Thoracic aorta (tissue), 2 donors: ENCODE results near the gene MEGF8. TPM values are rescaled to one million over a fixed set of nuclear protein-coding genes. Genes with fewer than 3 reads are reported as not detected.
"Not testable (repeated sequence)": the region's sequence is repeated elsewhere in the genome, so short reads cannot be mapped to it uniquely, and the experiment has no call there.

ENCODE experiments used
- ATAC-seq: fragments of 150-250 bp; one replicate; pipeline ENCODE4 v1.8.0; 2017; ENCODE audit warnings: low read depth; ENCODE audit not compliant: insufficient number of reproducible peaks, low FRiP score
- DNase-seq: peaks from one replicate; pipeline ENCODE4 v3.0.0-alpha.2; 2020; ENCODE audit warnings: low spot score
- H3K27ac ChIP-seq, 2 donors: fragments of 200-600 bp; sonication (generic); 1 replicate in 1 of 2; 2 replicates in 1 of 2; pipeline ENCODE4 v1.5.1; 2016; ENCODE audit warnings: mild to moderate bottlenecking in 2 of 2, moderate library complexity in 2 of 2
- H3K27me3 ChIP-seq: fragments of 200-600 bp; sonication (generic); replicated peaks from 2 replicates; pipeline ENCODE4 v1.6.0; 2016; ENCODE audit warnings: mild to moderate bottlenecking; ENCODE audit not compliant: insufficient read depth
- H3K36me3 ChIP-seq: fragments of 200-600 bp; sonication (generic); one replicate; pipeline ENCODE4 v1.5.1; 2016
- H3K4me1 ChIP-seq, 2 donors: fragments of 200-600 bp; sonication (generic); 1 replicate in 1 of 2; 2 replicates in 1 of 2; pipeline versions ENCODE4 v1.5.1 to v1.6.0; 2016; ENCODE audit warnings: low read depth in 2 of 2, mild to moderate bottlenecking in 1 of 2; ENCODE audit not compliant: control insufficient read depth in 1 of 2
- H3K4me3 ChIP-seq: fragments of 200-600 bp; sonication (generic); 2 replicates; pipeline ENCODE4 v1.5.1; 2016; ENCODE audit warnings: mild to moderate bottlenecking
- H3K9me3 ChIP-seq: fragments of 200-600 bp; sonication (generic); 2 replicates; pipeline ENCODE4 v1.5.1; 2016
- total RNA-seq, 2 donors: library from RNA; depleted of rRNA; stranded (reverse); fragments of >200 nt; gene quantifications; one replicate each; pipeline versions ENCODE4 v1.1.0 to v1.2.3, GENCODE V29; 2016
- TF ChIP-seq, protein P1 (sequence below): fragments of 200-600 bp; sonication (generic); IDR thresholded peaks from one replicate; pipeline ENCODE4 v1.5.1; 2019; ENCODE audit warnings: antibody characterized with exemption

MEGF8 gene
- total RNA-seq, 2 donors from 2014 or later: 19.5 to 24.4 TPM

DNA sequence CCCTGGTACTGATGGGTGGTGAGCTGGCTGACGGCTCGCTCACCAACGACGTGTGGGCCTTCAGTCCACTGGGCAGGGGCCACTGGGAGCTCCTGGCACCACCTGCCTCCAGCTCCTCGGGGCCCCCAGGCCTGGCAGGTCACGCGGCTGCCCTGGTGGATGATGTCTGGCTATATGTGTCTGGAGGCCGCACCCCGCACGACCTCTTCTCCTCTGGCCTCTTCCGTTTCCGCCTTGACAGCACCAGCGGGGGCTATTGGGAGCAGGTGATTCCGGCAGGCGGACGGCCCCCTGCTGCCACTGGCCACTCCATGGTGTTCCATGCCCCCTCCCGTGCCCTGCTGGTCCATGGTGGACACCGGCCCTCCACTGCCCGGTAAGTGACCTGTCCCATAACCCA, 10.5 kb downstream of the MEGF8 start:
- no peaks in the 10 kb centered on the region for H3K4me1 ChIP-seq
- no peak overlapping the region for H3K27ac ChIP-seq
- no peaks in the 10 kb centered on the region for H3K27me3 ChIP-seq
- DNase-seq: no peak
- H3K9me3 ChIP-seq: no peaks in the 10 kb centered on the region
- no peak overlapping the region for H3K4me3 ChIP-seq
- TF ChIP-seq, protein P1, sequence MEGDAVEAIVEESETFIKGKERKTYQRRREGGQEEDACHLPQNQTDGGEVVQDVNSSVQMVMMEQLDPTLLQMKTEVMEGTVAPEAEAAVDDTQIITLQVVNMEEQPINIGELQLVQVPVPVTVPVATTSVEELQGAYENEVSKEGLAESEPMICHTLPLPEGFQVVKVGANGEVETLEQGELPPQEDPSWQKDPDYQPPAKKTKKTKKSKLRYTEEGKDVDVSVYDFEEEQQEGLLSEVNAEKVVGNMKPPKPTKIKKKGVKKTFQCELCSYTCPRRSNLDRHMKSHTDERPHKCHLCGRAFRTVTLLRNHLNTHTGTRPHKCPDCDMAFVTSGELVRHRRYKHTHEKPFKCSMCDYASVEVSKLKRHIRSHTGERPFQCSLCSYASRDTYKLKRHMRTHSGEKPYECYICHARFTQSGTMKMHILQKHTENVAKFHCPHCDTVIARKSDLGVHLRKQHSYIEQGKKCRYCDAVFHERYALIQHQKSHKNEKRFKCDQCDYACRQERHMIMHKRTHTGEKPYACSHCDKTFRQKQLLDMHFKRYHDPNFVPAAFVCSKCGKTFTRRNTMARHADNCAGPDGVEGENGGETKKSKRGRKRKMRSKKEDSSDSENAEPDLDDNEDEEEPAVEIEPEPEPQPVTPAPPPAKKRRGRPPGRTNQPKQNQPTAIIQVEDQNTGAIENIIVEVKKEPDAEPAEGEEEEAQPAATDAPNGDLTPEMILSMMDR: no peak
- H3K36me3 ChIP-seq: peaks cover 13% of the 10 kb centered on the region
- ATAC-seq: no peak

DNA sequence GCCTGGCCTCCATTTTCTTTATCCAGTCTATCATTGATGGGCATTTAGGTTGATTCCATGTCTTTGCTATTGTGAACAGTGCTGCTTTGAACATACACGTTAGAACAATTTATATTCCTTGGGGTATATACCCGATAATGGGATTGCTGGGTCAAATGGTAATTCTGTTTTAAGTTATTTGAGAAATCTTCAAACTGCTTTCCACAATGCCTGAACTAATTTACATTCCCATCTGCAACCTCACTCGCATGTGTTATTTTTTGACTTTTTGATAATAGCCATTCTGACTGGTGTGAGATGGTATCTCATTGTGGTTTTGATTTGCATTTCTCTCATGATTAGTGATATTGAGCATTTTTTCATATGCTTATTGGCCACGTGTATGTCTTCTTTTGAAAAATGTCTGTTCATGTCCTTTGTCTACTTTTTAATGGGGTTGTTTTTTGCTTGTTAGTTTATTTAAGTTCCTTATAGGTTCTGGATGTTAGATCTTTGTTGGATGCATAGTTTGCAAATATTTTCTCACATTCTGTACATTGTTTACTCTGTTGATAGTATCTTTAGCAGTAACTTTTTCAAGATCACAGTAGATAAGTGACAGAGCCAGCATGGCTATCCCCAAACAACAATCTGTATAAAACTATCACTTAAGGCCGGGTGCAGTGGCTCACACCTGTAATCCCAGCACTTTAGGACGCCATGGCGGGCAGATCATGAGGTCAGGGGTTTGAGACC, 13.9 kb downstream of the MEGF8 start:
- H3K9me3 ChIP-seq, H3K4me1 ChIP-seq, H3K4me3 ChIP-seq, H3K27me3 ChIP-seq, H3K27ac ChIP-seq, DNase-seq, ATAC-seq: not testable (repeated sequence)
- H3K36me3 ChIP-seq: peaks cover 20% of the 10 kb centered on the region

DNA sequence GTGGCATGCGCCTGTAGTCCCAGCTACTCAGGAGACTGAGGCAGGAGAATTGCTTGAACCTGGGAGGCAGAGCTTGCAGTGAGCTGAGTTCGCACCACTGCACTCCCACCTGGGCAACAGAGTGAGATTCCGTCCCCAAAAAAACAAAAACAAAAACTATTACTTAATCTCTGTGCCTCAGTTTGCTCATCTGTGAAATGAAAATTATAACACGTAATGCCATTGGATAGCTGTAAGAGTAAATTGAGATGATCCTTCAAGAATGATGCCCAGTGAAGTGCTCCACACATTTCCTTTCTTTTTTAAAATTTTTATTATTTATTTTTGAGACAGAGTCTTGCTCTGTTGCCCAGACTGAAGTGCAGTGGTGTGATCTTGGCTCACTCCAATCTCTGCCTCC, 14.5 kb downstream of the MEGF8 start:
- H3K4me1 ChIP-seq, DNase-seq, ATAC-seq, H3K9me3 ChIP-seq, H3K27ac ChIP-seq, H3K27me3 ChIP-seq, H3K4me3 ChIP-seq: not testable (repeated sequence)
- H3K36me3 ChIP-seq: peaks cover 23% of the 10 kb centered on the region

GRCh38 chr19:42343344-42344110, 18.1 kb downstream of the MEGF8 start:
- H3K36me3 ChIP-seq: peaks cover 10% of the 10 kb centered on the region
- ATAC-seq: no peak
- TF ChIP-seq, protein P1: no peak

DNA sequence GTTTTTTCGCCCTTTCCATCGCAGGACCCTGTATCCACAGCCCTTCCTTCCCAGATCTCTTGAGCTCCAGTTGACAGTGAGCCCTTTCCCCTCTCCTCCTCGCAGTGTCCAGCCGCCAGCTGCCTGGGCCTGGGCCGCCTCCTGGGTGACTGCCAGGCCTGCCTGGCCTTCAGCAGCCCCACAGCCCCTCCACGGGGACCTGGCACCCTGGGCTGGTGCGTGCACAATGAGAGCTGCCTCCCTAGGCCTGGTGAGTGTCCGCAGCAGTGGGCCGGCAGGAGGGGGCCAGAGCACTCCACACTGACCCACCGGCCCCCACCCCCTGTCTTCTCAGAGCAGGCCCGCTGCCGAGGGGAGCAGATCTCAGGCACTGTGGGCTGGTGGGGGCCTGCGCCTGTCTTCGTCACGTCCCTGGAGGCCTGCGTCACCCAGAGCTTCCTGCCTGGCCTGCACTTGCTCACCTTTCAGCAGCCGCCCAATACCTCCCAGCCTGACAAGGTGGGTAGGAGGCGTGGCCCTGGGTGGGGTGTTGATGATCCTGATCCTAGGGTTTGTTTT, 19.0 kb downstream of the MEGF8 start:
- Histone ChIP-seq H3K27ac (no peak overlapping the region), H3K27me3 (no peaks in the 10 kb centered on the region), H3K4me3 (no peak overlapping the region), H3K4me1 (no peaks in the 10 kb centered on the region), H3K36me3 (peaks cover 10% of the 10 kb centered on the region), H3K9me3 (no peaks in the 10 kb centered on the region)
- TF ChIP-seq, protein P1: no peak
- ATAC-seq (no peak), DNase-seq (no peak)

More at GRCh38 chr19:42343344-42344110, 18.1 kb downstream of the MEGF8 start:
- no peak for DNase-seq
- Histone ChIP-seq H3K27me3 (no peaks in the 10 kb centered on the region), H3K9me3 (no peaks in the 10 kb centered on the region), H3K27ac (no peak overlapping the region), H3K4me1 (no peaks in the 10 kb centered on the region), H3K4me3 (no peak overlapping the region)

DNA sequence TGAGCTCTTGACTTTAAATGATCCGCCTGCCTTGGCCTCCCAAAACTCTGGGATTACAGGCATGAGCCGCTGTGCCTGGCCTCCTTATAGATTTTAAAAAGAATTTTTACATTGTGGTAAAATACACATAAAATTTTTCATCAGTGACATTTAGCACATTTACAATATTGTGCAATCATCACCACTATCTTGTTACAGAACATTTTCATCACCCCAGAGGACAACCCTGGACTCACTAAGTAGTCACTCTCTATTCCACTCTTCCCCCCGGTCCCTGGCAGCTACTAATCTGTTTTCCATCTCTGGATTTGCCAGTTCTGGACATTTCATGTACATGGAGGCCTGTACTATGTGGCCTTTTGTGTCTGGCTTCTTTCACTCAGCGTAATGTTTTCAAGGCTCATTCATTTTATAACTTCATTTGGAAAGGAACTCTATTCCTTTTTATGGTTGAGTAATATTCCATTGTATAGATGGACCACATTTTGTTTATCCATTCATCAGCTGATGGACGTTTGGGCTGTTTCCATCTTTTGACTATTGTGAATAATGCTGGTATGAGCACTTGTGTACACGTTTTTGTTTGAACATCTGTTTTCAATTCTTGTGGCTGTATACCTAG, 19.9 kb downstream of the MEGF8 start:
- no peak overlapping the region for H3K27ac ChIP-seq
- no peak for ATAC-seq
- TF ChIP-seq, protein P1: no peak

More for the DNA sequence above, 19.9 kb downstream of the MEGF8 start:
- H3K4me3 ChIP-seq: no peak overlapping the region
- peaks cover 10% of the 10 kb centered on the region for H3K36me3 ChIP-seq
- no peak for DNase-seq
- no peaks in the 10 kb centered on the region for H3K9me3 ChIP-seq
- H3K4me1 ChIP-seq: no peaks in the 10 kb centered on the region
- no peaks in the 10 kb centered on the region for H3K27me3 ChIP-seq
